PC-3 (cell line): ENCODE results near the gene ARID5B.

Source experiments
- EZH2 ChIP-seq: fragments of 300-600 bp; sonication (generic); IDR thresholded peaks from one replicate; pipeline ENCODE4 v1.6.1; 2017; ENCODE audit warnings: antibody characterized with exemption, mild to moderate bottlenecking, low read length; ENCODE audit not compliant: unreplicated experiment
- TF ChIP-seq, protein P1 (sequence below): fragments of 300-600 bp; sonication (generic); conservative IDR thresholded peaks from 2 replicates; pipeline ENCODE4 v1.5.1; 2017; ENCODE audit warnings: antibody characterized with exemption, low read depth, mild to moderate bottlenecking, low read length

DNA sequence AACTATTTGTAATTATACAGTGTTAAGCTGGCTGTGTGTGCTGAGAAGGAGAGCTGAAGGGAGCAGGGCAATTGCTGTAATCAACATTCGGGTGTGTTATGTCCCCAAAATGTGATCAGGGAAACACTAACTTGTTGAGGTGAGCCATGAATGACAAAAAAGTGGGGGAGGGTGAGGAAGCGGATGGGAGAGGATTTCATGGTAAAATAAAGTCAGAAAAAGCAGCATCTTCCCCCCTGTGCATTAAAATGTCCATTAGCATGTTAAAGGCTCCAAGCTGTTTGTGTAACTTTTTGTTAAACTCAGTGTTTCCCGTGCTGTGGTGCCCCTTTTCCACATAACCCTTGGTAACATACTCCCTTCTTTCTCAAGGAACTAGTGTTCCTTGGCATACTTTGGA lies 84.9 kb downstream of the ARID5B start:
- TF ChIP-seq, protein P1, sequence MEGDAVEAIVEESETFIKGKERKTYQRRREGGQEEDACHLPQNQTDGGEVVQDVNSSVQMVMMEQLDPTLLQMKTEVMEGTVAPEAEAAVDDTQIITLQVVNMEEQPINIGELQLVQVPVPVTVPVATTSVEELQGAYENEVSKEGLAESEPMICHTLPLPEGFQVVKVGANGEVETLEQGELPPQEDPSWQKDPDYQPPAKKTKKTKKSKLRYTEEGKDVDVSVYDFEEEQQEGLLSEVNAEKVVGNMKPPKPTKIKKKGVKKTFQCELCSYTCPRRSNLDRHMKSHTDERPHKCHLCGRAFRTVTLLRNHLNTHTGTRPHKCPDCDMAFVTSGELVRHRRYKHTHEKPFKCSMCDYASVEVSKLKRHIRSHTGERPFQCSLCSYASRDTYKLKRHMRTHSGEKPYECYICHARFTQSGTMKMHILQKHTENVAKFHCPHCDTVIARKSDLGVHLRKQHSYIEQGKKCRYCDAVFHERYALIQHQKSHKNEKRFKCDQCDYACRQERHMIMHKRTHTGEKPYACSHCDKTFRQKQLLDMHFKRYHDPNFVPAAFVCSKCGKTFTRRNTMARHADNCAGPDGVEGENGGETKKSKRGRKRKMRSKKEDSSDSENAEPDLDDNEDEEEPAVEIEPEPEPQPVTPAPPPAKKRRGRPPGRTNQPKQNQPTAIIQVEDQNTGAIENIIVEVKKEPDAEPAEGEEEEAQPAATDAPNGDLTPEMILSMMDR = no peak
- TF ChIP-seq EZH2 = no peak
